A172 (cell line): Measurements from ENCODE around the gene FBXO4. TPM values are rescaled to one million over a fixed set of nuclear protein-coding genes. Genes with fewer than 3 reads are reported as not detected.
"Not testable (repeated sequence)": the region's sequence is repeated elsewhere in the genome, so short reads cannot be mapped to it uniquely, and the experiment has no call there.

Source experiments
- DNase-seq: peaks from one replicate; pipeline ENCODE4 v3.0.0-alpha.2; 2015; ENCODE audit warnings: low spot score
- total RNA-seq: library from RNA; depleted of rRNA; stranded (reverse); fragments of >200 nt; shearing (Covaris generic); gene quantifications from 2 replicates; pipeline ENCODE4 v1.2.3, GENCODE V29; 2014; rRNA removed

Gene FBXO4
- total RNA-seq, 1 experiment from 2014 or later: 26.5 TPM

GRCh38 chr5:41980870-41981269, 55.8 kb downstream of the FBXO4 start:
- DNase-seq: no peak

- DNase-seq: not testable (repeated sequence)
Observed at GRCh38 chr5:41982858-41983257, 57.8 kb downstream of the FBXO4 start.

- no peak for DNase-seq
Observed at GRCh38 chr5:41983284-41983683, 58.2 kb downstream of the FBXO4 start.

DNA sequence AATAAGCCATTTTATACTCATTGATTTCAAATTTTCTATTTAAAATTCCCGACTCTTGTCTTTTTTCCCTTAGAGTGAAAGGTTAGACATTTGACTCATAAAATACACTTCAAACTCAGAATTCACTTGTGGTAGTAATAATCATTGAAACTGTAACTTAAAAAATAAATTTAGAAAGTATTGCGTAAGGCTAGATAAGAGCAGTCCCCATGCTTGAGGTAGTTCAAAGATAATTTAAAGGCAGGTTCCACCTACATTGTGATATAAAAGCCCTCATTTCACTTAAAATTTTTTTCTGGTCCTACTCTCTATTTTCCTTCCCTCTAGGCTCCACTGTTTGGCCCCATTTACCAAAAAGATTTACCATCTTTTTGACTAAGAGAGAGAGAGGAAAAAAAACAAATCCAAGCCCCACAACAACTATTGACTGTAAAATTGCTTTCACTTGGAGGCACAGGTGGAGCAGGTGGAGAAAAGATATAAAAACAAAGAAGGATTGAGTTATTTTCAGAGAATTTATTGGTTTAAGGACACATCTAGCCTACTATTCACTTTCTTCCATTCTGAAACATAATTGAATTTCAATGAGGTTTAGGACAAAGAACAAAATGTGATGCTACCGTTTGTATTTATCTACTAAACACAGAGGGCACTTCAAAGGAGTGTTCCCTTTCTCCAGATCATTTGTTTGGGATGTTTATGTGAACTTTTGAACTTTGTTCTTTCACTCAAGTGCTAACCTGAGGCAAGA, 61.0 kb downstream of the FBXO4 start:
- no peak for DNase-seq

Other genes starting within 250 kb of the FBXO4 start
- gene OXCT1, start 54.9 kb upstream of the FBXO4 start, total RNA-seq: 29.0 and 31.2 TPM in 2 replicates
- 28.8 and 34.2 TPM in 2 replicates for gene RIMOC1, start 20.9 kb upstream of the FBXO4 start, total RNA-seq